H9 (cell line): ENCODE data around the gene SP100. TPM values are rescaled to one million over a fixed set of nuclear protein-coding genes. Genes with fewer than 3 reads are reported as not detected.

Experiments
- DNase-seq: peaks from one replicate; pipeline ENCODE4 v3.0.0-alpha.2; 2017
- H2AFZ ChIP-seq: one replicate; pipeline ENCODE4 v1.6.1; 2013; ENCODE audit warnings: mild to moderate bottlenecking, low read length, control low read depth, moderate library complexity
- H2AK5ac ChIP-seq: 2 replicates; pipeline ENCODE4 v1.6.1; 2013; ENCODE audit warnings: low read length, control low read depth, mixed read lengths; ENCODE audit not compliant: insufficient read length
- H2BK120ac ChIP-seq: one replicate; pipeline ENCODE4 v1.6.1; 2013; ENCODE audit warnings: low read depth, mild to moderate bottlenecking, low read length, control low read depth, inconsistent platforms; ENCODE audit not compliant: poor library complexity, severe bottlenecking
- H2BK12ac ChIP-seq: 2 replicates; pipeline ENCODE4 v1.6.1; 2013; ENCODE audit warnings: low read length, control low read depth, mixed read lengths, low read depth; ENCODE audit not compliant: insufficient read length
- H2BK15ac ChIP-seq: 2 replicates; pipeline ENCODE4 v1.6.1; 2013; ENCODE audit warnings: low read depth, low read length, control low read depth
- H2BK20ac ChIP-seq: one replicate; pipeline ENCODE4 v1.6.1; 2013; ENCODE audit warnings: low read depth, mild to moderate bottlenecking, low read length, control low read depth, inconsistent platforms; ENCODE audit not compliant: poor library complexity, severe bottlenecking
- H2BK5ac ChIP-seq: 2 replicates; pipeline ENCODE4 v1.6.1; 2013; ENCODE audit warnings: low read length, control low read depth, mixed read lengths; ENCODE audit not compliant: insufficient read length
- H3K14ac ChIP-seq: 2 replicates; pipeline ENCODE4 v1.6.1; 2013; ENCODE audit warnings: low read length, control low read depth; ENCODE audit not compliant: insufficient read depth
- H3K18ac ChIP-seq: 2 replicates; pipeline ENCODE4 v1.6.1; 2013; ENCODE audit warnings: low read depth, mild to moderate bottlenecking, mixed read lengths, low read length, control low read depth; ENCODE audit not compliant: insufficient read length
- H3K23ac ChIP-seq: 2 replicates; pipeline ENCODE4 v1.6.1; 2013; ENCODE audit warnings: low read length, control low read depth, mixed read lengths, low read depth; ENCODE audit not compliant: insufficient read length
- H3K23me2 ChIP-seq: 2 replicates; pipeline ENCODE4 v1.6.1; 2013; ENCODE audit warnings: low read depth, mild to moderate bottlenecking, mixed read lengths, low read length, control low read depth; ENCODE audit not compliant: insufficient read length, poor library complexity, severe bottlenecking
- H3K27ac ChIP-seq: 2 replicates; pipeline ENCODE4 v1.5.1; 2013; ENCODE audit warnings: low read length, control low read depth, mixed read lengths, low read depth; ENCODE audit not compliant: insufficient read length
- H3K27me3 ChIP-seq: 2 replicates; pipeline ENCODE4 v1.6.1; 2013; ENCODE audit warnings: low read length, control low read depth, inconsistent platforms; ENCODE audit not compliant: insufficient read depth
- H3K4ac ChIP-seq: 2 replicates; pipeline ENCODE4 v1.6.1; 2013; ENCODE audit warnings: low read depth, mild to moderate bottlenecking, control low read depth, inconsistent platforms, low read length, moderate library complexity
- H3K4me1 ChIP-seq: 2 replicates; pipeline ENCODE4 v1.6.1; 2013; ENCODE audit warnings: low read length, control low read depth, inconsistent platforms; ENCODE audit not compliant: insufficient read depth
- H3K4me2 ChIP-seq: 2 replicates; pipeline ENCODE4 v1.6.1; 2013; ENCODE audit warnings: low read length, control low read depth, mixed read lengths; ENCODE audit not compliant: insufficient read length, insufficient read depth
- H3K56ac ChIP-seq: 2 replicates; pipeline ENCODE4 v1.6.1; 2013; ENCODE audit warnings: low read depth, mild to moderate bottlenecking, mixed read lengths, low read length, control low read depth; ENCODE audit not compliant: insufficient read length
- H3K79me1 ChIP-seq: 2 replicates; pipeline ENCODE4 v1.6.1; 2013; ENCODE audit warnings: low read depth, mild to moderate bottlenecking, moderate library complexity, low read length, control low read depth, inconsistent platforms; ENCODE audit not compliant: insufficient read depth, poor library complexity, severe bottlenecking
- H3K79me2 ChIP-seq: 2 replicates; pipeline ENCODE4 v1.6.1; 2013; ENCODE audit warnings: low read length, control low read depth, inconsistent platforms; ENCODE audit not compliant: insufficient read depth
- H3K9ac ChIP-seq: 2 replicates; pipeline ENCODE4 v1.6.1; 2013; ENCODE audit warnings: low read length, control low read depth, mixed read lengths; ENCODE audit not compliant: insufficient read length; ENCODE audit errors: extremely low read depth
- H3K9me3 ChIP-seq: one replicate; pipeline ENCODE4 v1.6.1; 2013; ENCODE audit warnings: low read depth, low read length, inconsistent platforms; ENCODE audit not compliant: control insufficient read depth
- H3T11ph ChIP-seq: one replicate; pipeline ENCODE4 v1.6.1; 2013; ENCODE audit warnings: mild to moderate bottlenecking, low read length, control low read depth, inconsistent platforms
- H4K20me1 ChIP-seq: one replicate; pipeline ENCODE4 v1.6.1; 2013; ENCODE audit not compliant: control insufficient read depth, insufficient read length, insufficient read depth
- H4K5ac ChIP-seq: 2 replicates; pipeline ENCODE4 v1.6.1; 2013; ENCODE audit warnings: low read depth, mild to moderate bottlenecking, mixed read lengths, low read length, control low read depth; ENCODE audit not compliant: insufficient read length
- H4K8ac ChIP-seq: replicated peaks from 2 replicates; pipeline ENCODE4 v1.6.1; 2013; ENCODE audit warnings: low read length, control low read depth, mixed read lengths, low read depth; ENCODE audit not compliant: insufficient read length
- H4K91ac ChIP-seq: 2 replicates; pipeline ENCODE4 v1.6.1; 2013; ENCODE audit warnings: low read depth, mild to moderate bottlenecking, moderate library complexity, mixed read lengths, low read length, control low read depth; ENCODE audit not compliant: insufficient read length
- H3K27ac Mint-ChIP-seq, 3 experiments: 2 replicates in 2 of 3; 3 replicates in 1 of 3; pipeline ENCODE4 v1.8.0; 2020 to 2021; ENCODE audit warnings: mixed read lengths in 3 of 3, mild to moderate bottlenecking in 1 of 3, moderate library complexity in 1 of 3
- H3K27me3 Mint-ChIP-seq: 2 replicates; pipeline ENCODE4 v1.8.0; 2021; ENCODE audit warnings: low read depth, mild to moderate bottlenecking, moderate library complexity, mixed read lengths
- H3K36me3 Mint-ChIP-seq, 3 experiments: 2 replicates in 2 of 3; 3 replicates in 1 of 3; pipeline ENCODE4 v1.8.0; 2020 to 2021; ENCODE audit warnings: low read depth in 3 of 3, mixed read lengths in 3 of 3; ENCODE audit not compliant: insufficient read depth in 1 of 3
- H3K4me1 Mint-ChIP-seq, 2 experiments: 2 replicates each; pipeline ENCODE4 v1.8.0; 2020; ENCODE audit warnings: mixed read lengths in 2 of 2
- H3K4me3 Mint-ChIP-seq, 2 experiments: 2 replicates in 1 of 2; 3 replicates in 1 of 2; pipeline ENCODE4 v1.8.0; 2020 to 2021; ENCODE audit warnings: mild to moderate bottlenecking in 2 of 2, mixed read lengths in 2 of 2, moderate library complexity in 1 of 2
- H3K9me3 Mint-ChIP-seq, 2 experiments: 2 replicates in 1 of 2; 3 replicates in 1 of 2; pipeline ENCODE4 v1.8.0; 2020; ENCODE audit warnings: mild to moderate bottlenecking in 2 of 2, mixed read lengths in 2 of 2, moderate library complexity in 1 of 2
- WGBS: extraction: QIAGEN DNeasy Blood & Tissue Kit; methylation state at CpG from one replicate; pipeline ENCODE4 v1.1.7; 2013; ENCODE audit warnings: missing lambda C conversion rate, low lambda C conversion rate, mixed read lengths; ENCODE audit not compliant: insufficient read length; ENCODE audit errors: extremely low coverage; 5-methylcytosine and 5-hydroxymethylcytosine counted together
- total RNA-seq: library from RNA; stranded (reverse); gene quantifications from 2 replicates; pipeline ENCODE4 v1.2.1, GENCODE V29; 2021
- TF ChIP-seq, protein P1 (sequence below): fragments of 200-600 bp; sonication (generic); conservative IDR thresholded peaks from 3 replicates; pipeline ENCODE4 v1.8.0; 2021; ENCODE audit warnings: antibody characterized with exemption, mild to moderate bottlenecking

SP100 gene
- total RNA-seq, 1 experiment from 2014 or later = 0.28 TPM

DNA sequence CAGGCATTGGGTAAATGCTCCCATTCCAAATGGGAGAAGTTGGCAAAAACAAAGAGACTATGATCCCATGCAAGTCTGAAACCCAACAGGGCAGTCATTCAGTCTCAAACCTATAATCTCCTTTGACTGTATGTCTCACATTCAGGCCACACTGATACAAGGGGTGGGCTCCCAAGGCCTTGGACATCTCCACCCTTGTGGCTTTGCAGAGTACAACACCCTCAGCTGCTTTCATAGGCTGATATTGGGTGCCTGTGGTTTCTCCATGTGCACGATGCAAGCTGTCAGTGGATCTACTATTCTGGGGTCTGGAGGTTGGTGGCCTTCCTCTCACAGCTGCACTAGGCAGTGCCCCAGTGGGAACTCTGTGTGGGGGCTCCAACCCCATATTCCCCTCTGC lies 155.0 kb downstream of the SP100 start:
- Histone ChIP-seq H2AK5ac (no peak overlapping the region), H3K18ac (no peak overlapping the region), H3K23ac (no peak overlapping the region), H2BK15ac (no peak overlapping the region), H3K9ac (no peak overlapping the region), H3K56ac (no peak overlapping the region), H3K27me3 (no peaks in the 10 kb centered on the region), H4K91ac (no peak overlapping the region), H3K14ac (no peak overlapping the region), H4K8ac (no peak overlapping the region), H3K79me2 (no peaks in the 10 kb centered on the region), H3K27ac (no peak overlapping the region), H2BK120ac (no peak overlapping the region), H3K4me1 (no peaks in the 10 kb centered on the region), H3K79me1 (no peaks in the 10 kb centered on the region), H2BK12ac (no peak overlapping the region), H2AFZ (no peak overlapping the region), H3K23me2 (no peaks in the 10 kb centered on the region), H4K5ac (no peak overlapping the region), H3K4me2 (no peak overlapping the region), H3K9me3 (peaks cover 10% of the 10 kb centered on the region), H4K20me1 (no peaks in the 10 kb centered on the region), H2BK5ac (no peak overlapping the region), H3K4ac (no peak overlapping the region), H3T11ph (no peak overlapping the region), H2BK20ac (no peak overlapping the region)
- no peak for DNase-seq
- no CpG with 5 or more reads among the region's 1 CpG for WGBS
- no peak overlapping the region for H3K27ac Mint-ChIP-seq
- no peak overlapping the region for H3K4me3 Mint-ChIP-seq
- peaks cover 1 to 24% (median 19%) of the 10 kb centered on the region in 3 experiments; a peak in 5 of 7 replicates for H3K36me3 Mint-ChIP-seq
- H3K27me3 Mint-ChIP-seq = peaks cover 12% of the 10 kb centered on the region
- peaks cover 0 to 5% of the 10 kb centered on the region in 2 experiments; a peak in 1 of 4 replicates for H3K4me1 Mint-ChIP-seq
- H3K9me3 Mint-ChIP-seq = peaks cover 34 to 46% of the 10 kb centered on the region in 2 experiments
- TF ChIP-seq, protein P1, sequence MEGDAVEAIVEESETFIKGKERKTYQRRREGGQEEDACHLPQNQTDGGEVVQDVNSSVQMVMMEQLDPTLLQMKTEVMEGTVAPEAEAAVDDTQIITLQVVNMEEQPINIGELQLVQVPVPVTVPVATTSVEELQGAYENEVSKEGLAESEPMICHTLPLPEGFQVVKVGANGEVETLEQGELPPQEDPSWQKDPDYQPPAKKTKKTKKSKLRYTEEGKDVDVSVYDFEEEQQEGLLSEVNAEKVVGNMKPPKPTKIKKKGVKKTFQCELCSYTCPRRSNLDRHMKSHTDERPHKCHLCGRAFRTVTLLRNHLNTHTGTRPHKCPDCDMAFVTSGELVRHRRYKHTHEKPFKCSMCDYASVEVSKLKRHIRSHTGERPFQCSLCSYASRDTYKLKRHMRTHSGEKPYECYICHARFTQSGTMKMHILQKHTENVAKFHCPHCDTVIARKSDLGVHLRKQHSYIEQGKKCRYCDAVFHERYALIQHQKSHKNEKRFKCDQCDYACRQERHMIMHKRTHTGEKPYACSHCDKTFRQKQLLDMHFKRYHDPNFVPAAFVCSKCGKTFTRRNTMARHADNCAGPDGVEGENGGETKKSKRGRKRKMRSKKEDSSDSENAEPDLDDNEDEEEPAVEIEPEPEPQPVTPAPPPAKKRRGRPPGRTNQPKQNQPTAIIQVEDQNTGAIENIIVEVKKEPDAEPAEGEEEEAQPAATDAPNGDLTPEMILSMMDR = no peak
